Activated CD4-positive, alpha-beta T cell treated with anti-CD3 and anti-CD28 coated beads for 1 hour (primary cell): ENCODE results near the gene AKAP6.

Experiments used
- DNase-seq: peaks from one replicate; pipeline ENCODE4 v3.0.0-alpha.2; 2020

AKAP6 gene

GRCh38 chr14:32329146-32329545 is at the start of gene AKAP6:
Gene AKAP6, plus strand, starts transcription at chr14:32329298. Its CDS starts 104,196 bp downstream, at chr14:32433494.
- no peak for DNase-seq

- no peak for DNase-seq
Observed at GRCh38 chr14:32286602-32287001, 42.5 kb upstream of the AKAP6 start.

GRCh38 chr14:32296366-32296765 is 32.7 kb upstream of the AKAP6 start:
- no peak for DNase-seq

GRCh38 chr14:32298346-32298745 is 30.8 kb upstream of the AKAP6 start:
- DNase-seq: no peak

- DNase-seq: no peak
Observed at GRCh38 chr14:32300136-32300535, 29.0 kb upstream of the AKAP6 start.

- DNase-seq: no peak
Observed at GRCh38 chr14:32303865-32304264, 25.2 kb upstream of the AKAP6 start.

- no peak for DNase-seq
Observed at GRCh38 chr14:32304296-32304695, 24.8 kb upstream of the AKAP6 start.

GRCh38 chr14:32306549-32306948 is 22.5 kb upstream of the AKAP6 start:
- DNase-seq: no peak

GRCh38 chr14:32307881-32308582 is 21.1 kb upstream of the AKAP6 start:
- no peak for DNase-seq

- no peak for DNase-seq
Observed at GRCh38 chr14:32310876-32311275, 18.2 kb upstream of the AKAP6 start.

GRCh38 chr14:32311294-32312009 is 17.6 kb upstream of the AKAP6 start:
- no peak for DNase-seq

GRCh38 chr14:32312010-32312331 is 17.1 kb upstream of the AKAP6 start:
- DNase-seq: no peak

- no peak for DNase-seq
Observed at GRCh38 chr14:32313844-32314376, 15.2 kb upstream of the AKAP6 start.

- DNase-seq: no peak
Observed at GRCh38 chr14:32318087-32318795, 10.9 kb upstream of the AKAP6 start.

- no peak for DNase-seq
Observed at GRCh38 chr14:32319368-32320049, 9.6 kb upstream of the AKAP6 start.

GRCh38 chr14:32324601-32325000 is 4.5 kb upstream of the AKAP6 start:
- DNase-seq: no peak

GRCh38 chr14:32327255-32327961 is 1.7 kb upstream of the AKAP6 start:
- DNase-seq: no peak

GRCh38 chr14:32329690-32330285 is 690 bp downstream of the AKAP6 start:
- DNase-seq: no peak

- no peak for DNase-seq
Observed at GRCh38 chr14:32330351-32331111, 1.4 kb downstream of the AKAP6 start.

- DNase-seq: no peak
Observed at GRCh38 chr14:32331206-32331605, 2.1 kb downstream of the AKAP6 start.
